H1 (cell line): ENCODE measurements around the gene TAF5. TPM values are rescaled to one million over a fixed set of nuclear protein-coding genes. Genes with fewer than 3 reads are reported as not detected.
A peak's percentile ranks its signal among the peaks of the same experiment; 100 is the strongest.

Experiments used
- microRNA counts: library from miRNA; unstranded; fragments of <30 nt; microRNA quantifications from one replicate; lab custom pipeline; 2015
- microRNA-seq, 2 experiments: library from miRNA; unstranded; fragments of <30 nt; microRNA quantifications; one replicate each; pipeline versions ENCODE4 to v1.2.0, GENCODE V29; 2016 to 2020; ENCODE audit warnings: borderline microRNAs expressed in 2 of 2, borderline number of aligned reads in 2 of 2, borderline replicate concordance in 1 of 2
- polyA plus RNA-seq, 7 experiments: library from polyadenylated mRNA; depleted of rRNA in 3 of 7; stranded (reverse) in 5 of 7; unstranded in 2 of 7; fragments of >200 nt in 5 of 7; fragments of 200-250 nt in 2 of 7; gene quantifications; 1 replicate in 5 of 7; 2 replicates in 1 of 7; 4 replicates in 1 of 7; pipeline versions ENCODE4 v1.2.1 to v1.2.3, GENCODE V29; 2011 to 2013; ENCODE audit warnings: missing spikeins in 2 of 7, mixed read lengths in 2 of 7
- total RNA-seq: library from RNA; stranded (reverse); fragmentation: NEBNext Ultra II Directional; extraction: Animal tissue kit (Norgen Biotek cat#: 25700); gene quantifications from 2 replicates; pipeline ENCODE4 v1.2.1, GENCODE V29; 2021

TAF5 gene
- total and polyA plus RNA-seq, 2 of the 8 experiments (the other 6 are each of a cell fraction or from before 2014, with no cell fraction given): 5.8 to 15.6 TPM

MicroRNA genes within 50 kb of the gene (microRNA counts, 767-probe panel; counts per million panel counts)
- microRNA hsa-miR-1307-3p (lab: Ali Mortazavi, UCI): 879 counts per million, percentile 95 among the panel's probes with 10 or more counts

Small RNA genes lying within 50 kb of the gene (microRNA-seq; reads per million reads assigned to microRNA genes)
- 417 to 737 reads per million in 2 experiments for gene MIR1307

Other genes starting within 250 kb of the TAF5 start
- gene NT5C2, start 174.7 kb upstream of the TAF5 start, total RNA-seq: 84.2 and 106 TPM in 2 replicates
- 29.4 and 35.2 TPM in 2 replicates for gene NT5C2, start 174.7 kb upstream of the TAF5 start, polyA plus RNA-seq (2011; rRNA removed)
- gene RPEL1, start 122.1 kb upstream of the TAF5 start, total RNA-seq: not detected in 2 replicates
- 0.12 and 0.13 TPM in 2 replicates for gene RPEL1, start 122.1 kb upstream of the TAF5 start, polyA plus RNA-seq (2011; rRNA removed)
- 17.4 and 18.1 TPM in 2 replicates for gene INA, start 90.8 kb upstream of the TAF5 start, total RNA-seq
- 13.4 and 17.1 TPM in 2 replicates for gene INA, start 90.8 kb upstream of the TAF5 start, polyA plus RNA-seq (2011; rRNA removed)
- gene PCGF6, start 16.8 kb upstream of the TAF5 start, total RNA-seq: 16.2 and 18.6 TPM in 2 replicates
- 4.0 and 6.9 TPM in 2 replicates for gene PCGF6, start 16.8 kb upstream of the TAF5 start, polyA plus RNA-seq (2011; rRNA removed)
- gene ATP5MK, start 28.5 kb downstream of the TAF5 start, total RNA-seq: 312 and 339 TPM in 2 replicates
- 144 and 280 TPM in 2 replicates for gene ATP5MK, start 28.5 kb downstream of the TAF5 start, polyA plus RNA-seq (2011; rRNA removed)
- gene PDCD11, start 28.6 kb downstream of the TAF5 start, total RNA-seq: 78.5 and 79.1 TPM in 2 replicates
- gene PDCD11, start 28.6 kb downstream of the TAF5 start, polyA plus RNA-seq (2011; rRNA removed): 18.1 and 24.3 TPM in 2 replicates
- 1.2 and 1.9 TPM in 2 replicates for gene CALHM2, start 84.4 kb downstream of the TAF5 start, total RNA-seq
- gene CALHM2, start 84.4 kb downstream of the TAF5 start, polyA plus RNA-seq (2011; rRNA removed): 2.4 and 2.5 TPM in 2 replicates
- gene CALHM1, start 90.9 kb downstream of the TAF5 start, total RNA-seq: 0.34 TPM in 1 of 2 replicates, not detected in the other
- 0.29 and 0.49 TPM in 2 replicates for gene CALHM1, start 90.9 kb downstream of the TAF5 start, polyA plus RNA-seq (2011; rRNA removed)
- gene CALHM3, start 111.3 kb downstream of the TAF5 start, total RNA-seq: 0.17 TPM in 1 of 2 replicates, not detected in the other
- 0.42 and 0.60 TPM in 2 replicates for gene CALHM3, start 111.3 kb downstream of the TAF5 start, polyA plus RNA-seq (2011; rRNA removed)
- gene NEURL1, start 125.7 kb downstream of the TAF5 start, total RNA-seq: 0.58 and 0.73 TPM in 2 replicates
- 0.52 and 0.54 TPM in 2 replicates for gene NEURL1, start 125.7 kb downstream of the TAF5 start, polyA plus RNA-seq (2011; rRNA removed)